K562 (cell line): ENCODE results near the gene OGT. TPM values are rescaled to one million over a fixed set of nuclear protein-coding genes. Genes with fewer than 3 reads are reported as not detected.

ENCODE experiments used
- ATAC-seq: fragments of 200-7000 bp; cut with Tn5 transposase; 3 replicates; pipeline ENCODE4 v1.9.1; 2020; ENCODE audit warnings: moderate library complexity
- BruUV-seq: library from RNA; stranded (reverse); fragments of 400-500 nt; replicated peaks from 2 replicates; lab custom pipeline; 2021; lab: Mats Ljungman, UMichigan
- CTCF ChIA-PET: fragments of 300-600 bp; formaldehyde crosslinking; extraction: SDS; loops from one replicate; lab custom pipeline; 2021; ENCODE audit warnings: low intra/inter-chr PET ratio; lab: Yijun Ruan, JAX
- POLR2A ChIA-PET: fragments of 300-600, 350-650 bp; sonication (Branson Sonifier 250); formaldehyde crosslinking; extraction: SDS; loops from one replicate; lab custom pipeline; 2021; ENCODE audit warnings: antibody characterized with exemption, inconsistent platforms; lab: Yijun Ruan, JAX
- DNase-seq, 4 experiments: peaks; one replicate each; pipeline versions ENCODE4 v3.0.0 to v3.0.0-alpha.2; 2011 to 2018; ENCODE audit warnings: low spot score in 3 of 4, mixed read lengths in 3 of 4; ENCODE audit errors: extremely low read depth in 1 of 4
- FAIRE-seq: peaks from 2 replicates; lab custom pipeline; 2011; peaks lifted over from hg19 to GRCh38; lab: Jason Lieb, UNC
- H2AFZ ChIP-seq: 2 replicates; pipeline ENCODE4 v1.6.0; 2011; ENCODE audit warnings: low read depth, low read length, control low read depth, inconsistent platforms
- H3K27ac ChIP-seq: fragments of 200-600 bp; 3 replicates; pipeline ENCODE4 v1.8.0; 2011; ENCODE audit warnings: low read depth, mild to moderate bottlenecking, control low read depth, inconsistent platforms, low read length, moderate library complexity, mixed read lengths; ENCODE audit errors: extremely low read depth
- H3K27me3 ChIP-seq, 2 experiments: fragments of 300-600 bp in 1 of 2; 2 replicates in 1 of 2; 3 replicates in 1 of 2; pipeline versions ENCODE4 v1.6.0 to v1.8.0; 2011; ENCODE audit warnings: inconsistent platforms in 2 of 2, low read length in 2 of 2, mild to moderate bottlenecking in 1 of 2, mixed read lengths in 1 of 2, moderate library complexity in 1 of 2; ENCODE audit not compliant: control insufficient read depth in 2 of 2, insufficient read depth in 2 of 2
- H3K36me3 ChIP-seq: fragments of 300-600 bp; 3 replicates; pipeline ENCODE4 v1.8.0; 2011; ENCODE audit warnings: mild to moderate bottlenecking, low read length, inconsistent platforms; ENCODE audit not compliant: control insufficient read depth, insufficient read depth
- H3K4me1 ChIP-seq, 2 experiments: fragments of 200-600 bp in 1 of 2; replicated peaks in 1 of 2; 2 replicates in 1 of 2; 3 replicates in 1 of 2; pipeline versions ENCODE4 v1.5.1 to v1.8.0; 2011; ENCODE audit warnings: inconsistent platforms in 2 of 2, low read length in 2 of 2, mild to moderate bottlenecking in 1 of 2, mixed read lengths in 1 of 2, moderate library complexity in 1 of 2; ENCODE audit not compliant: control insufficient read depth in 2 of 2, insufficient read depth in 2 of 2
- H3K4me2 ChIP-seq: 2 replicates; pipeline ENCODE4 v1.6.1; 2011; ENCODE audit warnings: low read length, control low read depth, inconsistent platforms, mixed read lengths; ENCODE audit not compliant: insufficient read depth
- H3K4me3 ChIP-seq: fragments of 200-600 bp; sonication (generic), shearing (Covaris generic); 2 replicates; pipeline ENCODE4 v1.5.1; 2016; ENCODE audit warnings: control low read depth, inconsistent platforms
- H3K79me2 ChIP-seq: fragments of 200-600 bp; 3 replicates; pipeline ENCODE4 v1.8.0; 2011; ENCODE audit warnings: low read length, inconsistent platforms; ENCODE audit not compliant: control insufficient read depth, insufficient read depth
- H3K9ac ChIP-seq, 2 experiments: 2 replicates each; pipeline versions ENCODE4 v1.6.0 to v1.6.1; 2011; ENCODE audit warnings: low read depth in 2 of 2, low read length in 2 of 2, control low read depth in 1 of 2, inconsistent platforms in 1 of 2, mild to moderate bottlenecking in 1 of 2, mixed read lengths in 1 of 2; ENCODE audit not compliant: insufficient read depth in 1 of 2
- H3K9me1 ChIP-seq: one replicate; pipeline ENCODE4 v1.6.0; 2011; ENCODE audit warnings: inconsistent platforms, mild to moderate bottlenecking, low read length, moderate library complexity; ENCODE audit not compliant: control insufficient read depth, insufficient read depth
- H3K9me3 ChIP-seq: replicated peaks from 2 replicates; pipeline ENCODE4 v1.5.1; 2011; ENCODE audit warnings: low read depth, low read length, inconsistent platforms; ENCODE audit not compliant: control insufficient read depth, insufficient read depth
- H4K20me1 ChIP-seq: replicated peaks from 2 replicates; pipeline ENCODE4 v1.6.1; 2011; ENCODE audit warnings: low read length, inconsistent platforms, mixed read lengths; ENCODE audit not compliant: control insufficient read depth, insufficient read depth
- C11orf30 ChIP-seq: fragments of 450-650 bp; IDR thresholded peaks from 2 replicates; pipeline ENCODE4 v1.6.1; 2016; ENCODE audit warnings: low read depth, mild to moderate bottlenecking
- CBFA2T3 ChIP-seq: fragments of 450-650 bp; IDR thresholded peaks from 2 replicates; pipeline ENCODE4 v1.6.1; 2017
- CEBPG ChIP-seq, 3 experiments: fragments of 200-800 bp in 1 of 3; sonication (Bioruptor generic) in 1 of 3; sonication (generic) in 1 of 3; formaldehyde crosslinking in 1 of 3; IDR thresholded peaks in 2 of 3; conservative IDR thresholded peaks in 1 of 3; 2 replicates each; pipeline versions ENCODE4 v1.6.1 to v1.8.0; 2016 to 2022; ENCODE audit warnings: missing compliant biosample characterization in 2 of 3, missing genetic modification characterization in 2 of 3, mild to moderate bottlenecking in 1 of 3, missing genetic modification reagents in 1 of 3
- DPF2 ChIP-seq: fragments of 450-650 bp; IDR thresholded peaks from 2 replicates; pipeline ENCODE4 v1.6.1; 2016
- MECOM ChIP-seq: fragments of 250-450 bp; sonication (Bioruptor Pico); IDR thresholded peaks from 2 replicates; pipeline ENCODE4 v1.8.0; 2022; ENCODE audit warnings: inconsistent platforms
- MTF1 ChIP-seq: fragments of 250-450 bp; sonication (Bioruptor Pico); IDR thresholded peaks from 2 replicates; pipeline ENCODE4 v1.9.0; 2021; ENCODE audit warnings: moderate library complexity, mild to moderate bottlenecking, inconsistent platforms, borderline replicate concordance
- SIN3B ChIP-seq: fragments of 450-650 bp; IDR thresholded peaks from 2 replicates; pipeline ENCODE4 v1.6.1; 2017; ENCODE audit warnings: low read depth, mild to moderate bottlenecking, moderate library complexity
- TARDBP ChIP-seq: fragments of 450-650 bp; IDR thresholded peaks from 2 replicates; pipeline ENCODE4 v1.6.1; 2016
- ZNF354B ChIP-seq: fragments of 250-450 bp; sonication (Bioruptor Pico); IDR thresholded peaks from 2 replicates; pipeline ENCODE4 v1.4.0; 2020
- ZNF609 ChIP-seq: sonication (generic); formaldehyde crosslinking; IDR thresholded peaks from 2 replicates; pipeline ENCODE4 v1.8.1; 2023; ENCODE audit warnings: missing genetic modification reagents, mild to moderate bottlenecking, borderline replicate concordance
- WGBS: fragments of 100-300 bp; shearing (Covaris generic); methylation state at CpG from one replicate; pipeline ENCODE4 v1.1.6; 2016; ENCODE audit warnings: low coverage, mixed read lengths; ENCODE audit not compliant: insufficient coverage; ENCODE audit errors: missing lambda C conversion rate; 5-methylcytosine and 5-hydroxymethylcytosine counted together
- in situ Hi-C: fragments of 300-500 bp; cut with MboI; formaldehyde crosslinking; loops from 4 replicates; pipeline ENCODE4 v1.15.0; 2018; ENCODE audit warnings: inconsistent platforms, mixed read lengths
- intact Hi-C: fragments of 100-400 bp; cut with micrococcal nuclease; formaldehyde crosslinking; loops from 2 replicates; pipeline ENCODE4 v1.14.2; 2022
- polyA plus RNA-seq, 8 experiments: library from polyadenylated mRNA; depleted of rRNA in 4 of 8; stranded (reverse) in 5 of 8; unstranded in 3 of 8; fragments of >200 nt; fragmentation: Nextera tagmentation in 2 of 8; fragmentation: Illumina TruSeq in 1 of 8; extraction: Ambion mirVana in 2 of 8; extraction: Trizol in 1 of 8; gene quantifications; 2 replicates each; pipeline versions ENCODE4 v1.2.1 to v1.2.3, GENCODE V29; 2011 to 2014; ENCODE audit warnings: inconsistent platforms in 1 of 8, missing spikeins in 1 of 8
- total RNA-seq, 7 experiments: library from RNA; depleted of rRNA in 6 of 7; stranded (reverse); fragments of >200 nt in 6 of 7; fragmentation: Illumina TruSeq in 2 of 7; extraction: Trizol in 2 of 7; gene quantifications; 2 replicates each; pipeline versions ENCODE4 v1.2.1 to v1.2.3, GENCODE V29; 2011 to 2021; ENCODE audit warnings: low replicate concordance in 1 of 7

Gene OGT
- total and polyA plus RNA-seq, 9 of the 15 experiments (the other 6 are each of a cell fraction or from before 2014, with no cell fraction given): 38.9 to 347 (median 117) TPM

- ChIA-PET CTCF (no interaction called here), POLR2A (interaction anchor here (1.0 kb wide), 1 partner anchor 9 kb away, joined by 3 read pairs; no protein-coding TSS in a partner anchor)
- H2AFZ ChIP-seq: no peak overlapping the region
- no peaks in the 10 kb centered on the region for H3K9me3 ChIP-seq
- ATAC-seq: no peak
- no peaks in the 10 kb centered on the region for H3K27me3 ChIP-seq
- TF ChIP-seq CEBPG (CRISPR knock-in tag; IDR thresholded peaks at IDR 0.05) (no peak), CEBPG (tag; conservative IDR thresholded peaks at IDR 0.05 in 1 of 2, IDR thresholded peaks at IDR 0.05 in 1 of 2) (0 out of 4 replicates have a peak, but pooled peaks of 1 of the 2 experiments have one; percentile 11), MECOM (CRISPR knock-in tag) (no peak)
- FAIRE-seq: no peak
- H3K9ac ChIP-seq: no peak overlapping the region
- H3K27ac ChIP-seq: no peak overlapping the region
- DNase-seq: no peak
- no peaks in the 10 kb centered on the region for H4K20me1 ChIP-seq
- H3K4me3 ChIP-seq: no peak overlapping the region
- in situ Hi-C loops (no loop called here), intact Hi-C loops (no loop called here)
- no peaks in the 10 kb centered on the region for H3K9me1 ChIP-seq
- 64% methylated on average over 3 of the region's 3 CpGs for WGBS
- H3K79me2 ChIP-seq: no peaks in the 10 kb centered on the region
- no peaks in the 10 kb centered on the region; a peak in 1 of 5 replicates for H3K4me1 ChIP-seq
- no TSS peak for BruUV-seq
- H3K4me2 ChIP-seq: no peak overlapping the region
- no peaks in the 10 kb centered on the region for H3K36me3 ChIP-seq
Observed at GRCh38 chrX:71525316-71525715, 7.6 kb upstream of the OGT start.

GRCh38 chrX:71532078-71532752 lies 689 bp upstream of the OGT start:
- Histone ChIP-seq H3K79me2 (peaks cover 49% of the 10 kb centered on the region), H3K27ac (peak overlapping the region; percentile 97), H3K9me1 (no peaks in the 10 kb centered on the region), H3K4me1 (peaks cover 0 to 12% of the 10 kb centered on the region in 2 experiments; a peak in 2 of 5 replicates), H2AFZ (peak overlapping the region; percentile 71), H3K9me3 (peaks cover 2% of the 10 kb centered on the region; the same call in 1 of the 2 replicates), H3K27me3 (no peaks in the 10 kb centered on the region), H3K9ac (peak overlapping the region; percentile 98 to 99), H4K20me1 (peaks cover 29% of the 10 kb centered on the region), H3K4me2 (peak overlapping the region; percentile 73), H3K36me3 (peaks cover 11% of the 10 kb centered on the region; the same call in 2 of the 3 replicates), H3K4me3 (peak overlapping the region; percentile 95)
- peak; percentile 47 for ATAC-seq
- in situ Hi-C loops: no loop called here
- CTCF ChIA-PET: no interaction called here
- peak in 2 of 4 experiments; percentile 32 to 69 for DNase-seq
- intact Hi-C loops: loop anchor here (5.0 kb wide), 1 partner anchor 80 kb away; no protein-coding TSS in a partner anchor
- TSS peak; percentile 98 for BruUV-seq
- no peak for FAIRE-seq
- WGBS: 0% methylated on average over 25 of the region's 25 CpGs
- POLR2A ChIA-PET: interaction anchor here (0.7 to 5.3 kb wide), 10 partner anchors 12 to 152 kb away, joined by 3 to 52 read pairs (median 4); no protein-coding TSS in a partner anchor
- TF ChIP-seq ZNF354B (CRISPR knock-in tag) (no peak), ZNF609 (CRISPR knock-in tag) (no peak), SIN3B (no peak), MTF1 (CRISPR knock-in tag) (no peak), CBFA2T3 (peak; percentile 49), TARDBP (0 out of 2 replicates have a peak, but pooled peaks have one; percentile 42), DPF2 (0 out of 2 replicates have a peak, but pooled peaks have one; percentile 3), C11orf30 (peak; percentile 2; the same call in 1 of the 2 replicates)
